SK-N-SH treated with all-trans-retinoic acid at 6 μM for 48 hours (cell line): ENCODE results near the gene PIAS1.

Experiments
- SNAI2 ChIP-seq: fragments of 250-450 bp; sonication (Bioruptor Pico); IDR thresholded peaks from 2 replicates; pipeline ENCODE4 v1.5.0; 2020; ENCODE audit warnings: mild to moderate bottlenecking, moderate library complexity
- ZNF565 ChIP-seq: fragments of 450-650 bp; formaldehyde crosslinking; conservative IDR thresholded peaks from 2 replicates; pipeline ENCODE4 v1.5.0; 2020; ENCODE audit warnings: low read depth, mild to moderate bottlenecking, moderate library complexity
- ZNF70 ChIP-seq: fragments of 450-650 bp; formaldehyde crosslinking; IDR thresholded peaks from 2 replicates; pipeline ENCODE4 v1.5.0; 2020; ENCODE audit warnings: mild to moderate bottlenecking, moderate library complexity
- ZNF8 ChIP-seq: fragments of 450-650 bp; formaldehyde crosslinking; IDR thresholded peaks from 2 replicates; pipeline ENCODE4 v1.5.0; 2020; ENCODE audit warnings: mild to moderate bottlenecking, moderate library complexity

GRCh38 chr15:68045289-68046265 is 8.5 kb upstream of the PIAS1 start:
- TF ChIP-seq ZNF565 (CRISPR knock-in tag) (no peak), SNAI2 (CRISPR knock-in tag) (no peak), ZNF70 (no peak), ZNF8 (CRISPR knock-in tag) (no peak)
